NCI-H2171 (cell line): Measurements from ENCODE around the gene TACC3.

Experiments used
- DNase-seq: peaks from one replicate; lab custom pipeline; 2025; lab: John Stamatoyannopoulos, UW

TACC3 gene

DNA sequence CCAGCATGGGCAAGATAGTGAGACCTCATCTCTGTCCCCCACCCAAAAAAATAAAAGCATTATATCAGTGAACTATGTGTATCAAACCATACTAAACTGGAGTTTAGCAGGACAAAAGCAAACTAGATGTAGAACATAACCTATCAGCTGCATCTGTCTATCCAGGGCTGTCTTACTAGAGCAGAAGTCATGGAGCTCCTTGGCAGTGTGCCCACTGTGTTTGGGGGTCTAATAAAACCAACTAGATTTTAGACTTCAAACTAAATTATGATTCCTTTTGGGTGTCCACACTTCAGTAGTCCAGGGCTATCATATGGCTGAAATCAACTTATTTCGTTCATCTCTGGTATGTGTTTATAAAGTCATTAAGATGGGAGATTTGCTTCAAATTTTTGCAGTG is 17.5 kb upstream of the TACC3 start:
- no peak for DNase-seq

DNA sequence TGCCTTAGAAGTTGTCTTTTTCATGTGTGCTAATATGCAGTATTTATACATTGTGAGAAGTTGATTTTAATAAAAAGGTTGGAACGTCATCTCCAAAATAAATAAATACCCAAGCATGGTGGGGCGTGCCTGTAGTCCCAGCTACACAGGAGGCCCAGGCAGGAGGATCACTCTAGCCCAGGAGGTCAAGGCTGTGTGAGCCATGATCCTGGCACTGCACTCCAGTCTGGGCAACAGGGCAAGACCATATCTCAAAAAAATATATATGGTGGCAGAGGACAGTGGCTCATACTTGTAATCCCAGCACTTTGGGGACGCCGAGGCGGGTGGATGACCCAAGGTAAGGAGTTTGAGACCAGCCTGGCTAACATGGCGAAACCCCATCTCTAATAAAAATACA is 15.6 kb upstream of the TACC3 start:
- no peak for DNase-seq

DNA sequence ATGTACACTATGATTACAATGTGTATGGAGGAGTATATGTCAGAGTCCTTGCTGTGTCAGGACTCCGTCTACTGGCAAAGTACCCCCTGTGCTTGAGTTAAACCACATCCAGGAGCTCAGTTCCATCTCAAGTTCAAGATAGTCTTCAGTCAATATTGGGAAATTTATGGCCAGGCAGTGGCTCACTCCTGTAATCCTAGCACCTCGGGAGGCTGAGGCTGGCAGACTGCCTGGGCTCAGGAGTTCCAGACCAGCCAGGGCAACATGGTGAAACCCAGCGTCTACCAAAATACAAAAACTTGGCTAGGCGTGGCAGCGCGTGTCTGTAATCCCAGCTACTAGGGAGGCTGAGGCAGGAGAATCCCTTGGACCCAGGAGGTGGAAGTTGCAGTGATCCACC is 15.0 kb upstream of the TACC3 start:
- DNase-seq: no peak

DNA sequence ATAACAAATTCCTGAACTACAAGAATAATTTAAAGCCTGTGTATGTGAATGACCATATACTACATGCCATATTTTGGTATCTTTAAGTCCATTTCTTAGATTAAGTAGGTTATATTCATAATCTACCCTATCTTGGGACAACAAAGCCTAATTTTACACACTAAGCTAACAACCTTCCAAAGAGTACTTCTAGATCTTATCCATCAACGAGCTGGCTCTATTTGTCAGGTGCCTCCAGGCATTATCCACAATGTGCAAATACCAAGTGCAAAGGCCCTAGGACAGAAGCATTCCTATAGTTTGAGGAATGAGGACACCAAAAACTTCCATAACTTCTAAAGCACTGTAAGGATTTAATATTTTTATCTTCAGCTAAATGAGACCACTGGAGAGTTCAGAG is 12.7 kb upstream of the TACC3 start:
- no peak for DNase-seq

DNA sequence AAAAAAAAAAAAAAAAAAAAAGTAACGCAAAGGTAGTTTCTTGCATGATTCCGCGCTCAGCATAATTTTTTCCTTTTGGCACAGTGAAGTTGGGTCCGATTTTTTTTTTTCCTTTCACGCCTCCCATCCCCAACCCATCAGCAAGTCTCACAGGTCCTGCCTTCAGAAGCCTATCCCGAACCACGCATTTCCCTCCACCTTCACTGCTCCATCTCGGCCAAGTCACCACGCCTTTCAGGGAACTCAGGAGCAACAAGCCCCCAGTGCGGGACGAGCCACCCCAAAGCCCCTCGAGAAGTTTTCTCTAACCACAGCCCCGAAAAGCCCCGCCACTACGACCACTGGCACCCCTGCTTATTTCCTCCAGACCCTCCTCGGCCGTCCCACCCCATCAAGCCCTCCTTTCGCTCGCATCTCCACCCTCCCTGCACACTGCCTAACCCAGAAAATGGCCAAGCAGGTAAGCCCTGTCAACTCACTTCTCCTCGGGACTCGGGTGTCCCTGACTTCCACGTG is 10.2 kb upstream of the TACC3 start:
- no peak for DNase-seq

DNA sequence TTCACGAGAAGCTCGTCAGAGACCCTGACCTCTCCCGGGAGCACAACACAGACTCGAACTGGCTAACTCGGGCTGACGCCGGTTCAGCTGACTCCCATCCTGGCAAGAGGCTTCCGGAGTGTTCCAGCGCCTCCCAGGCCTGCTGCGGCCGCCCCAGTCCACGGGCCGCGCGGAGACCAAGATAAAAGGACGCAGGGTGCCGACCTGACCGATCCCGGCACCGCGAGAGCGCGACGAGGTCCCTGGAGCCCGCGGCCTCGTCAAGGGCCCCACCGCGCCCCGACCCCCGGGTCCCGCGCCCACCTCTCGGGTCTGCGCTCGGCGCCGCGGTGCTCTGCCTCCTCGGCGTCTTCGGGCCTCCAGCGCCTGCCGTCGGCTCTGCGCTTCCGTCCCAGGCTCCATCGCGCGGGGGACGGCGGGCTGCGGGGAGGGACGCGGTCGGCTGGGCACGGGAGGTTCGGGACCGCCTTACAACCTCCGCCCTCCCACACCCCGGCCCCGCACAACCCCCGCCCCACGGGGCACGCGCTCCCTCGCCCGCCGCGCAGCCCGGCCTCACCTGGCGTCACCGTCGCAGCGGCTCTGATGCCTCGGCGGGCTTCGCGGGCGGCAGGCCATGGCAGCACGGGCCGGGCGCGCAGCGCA is 9.6 kb upstream of the TACC3 start:
- DNase-seq: no peak

DNA sequence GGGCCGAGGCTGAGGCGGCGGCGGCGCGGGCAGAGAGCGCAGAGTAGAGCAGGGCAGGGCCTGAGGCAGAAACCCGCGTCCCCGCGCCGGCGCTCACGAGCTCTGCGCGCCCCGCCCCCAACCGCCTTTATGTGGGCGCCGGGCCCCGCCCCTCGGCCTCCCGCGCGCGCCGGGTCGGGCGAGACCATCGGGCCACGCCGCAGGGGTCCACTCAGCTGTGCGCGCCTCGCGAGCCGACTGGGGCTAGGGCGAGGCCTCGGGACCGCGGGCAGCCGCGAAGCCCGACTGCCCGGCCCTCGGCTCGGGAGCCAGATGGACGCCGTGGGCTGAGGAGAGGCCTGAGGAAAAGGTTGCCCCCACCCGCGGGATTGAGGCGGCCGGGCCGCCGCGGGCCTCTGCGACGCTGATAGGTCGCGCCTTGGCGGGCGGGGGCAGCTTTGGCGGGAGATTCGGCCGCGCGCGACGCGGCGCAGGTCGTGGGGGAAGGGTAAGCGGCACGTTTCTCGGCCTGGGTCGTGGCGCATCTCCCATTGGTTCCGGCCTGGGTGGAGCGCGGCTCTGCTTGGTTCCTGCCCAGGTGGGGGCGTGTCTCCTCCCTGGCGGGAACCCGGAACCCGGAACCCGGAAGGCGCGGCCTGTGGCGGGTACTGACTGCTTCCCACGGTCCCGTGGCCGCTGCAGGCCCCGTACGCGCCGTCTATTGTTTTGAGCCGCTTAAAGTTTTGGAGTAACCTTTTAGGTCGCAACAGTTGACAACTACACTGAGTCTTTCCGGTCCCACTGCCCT is 8.9 kb upstream of the TACC3 start, which contains the start of gene SLBP:
Gene SLBP (minus strand): TSS at position 104 of the 787 bp plus-strand sequence. CDS start 131 bp downstream, outside the sequence.
- DNase-seq: peak; percentile 81

DNA sequence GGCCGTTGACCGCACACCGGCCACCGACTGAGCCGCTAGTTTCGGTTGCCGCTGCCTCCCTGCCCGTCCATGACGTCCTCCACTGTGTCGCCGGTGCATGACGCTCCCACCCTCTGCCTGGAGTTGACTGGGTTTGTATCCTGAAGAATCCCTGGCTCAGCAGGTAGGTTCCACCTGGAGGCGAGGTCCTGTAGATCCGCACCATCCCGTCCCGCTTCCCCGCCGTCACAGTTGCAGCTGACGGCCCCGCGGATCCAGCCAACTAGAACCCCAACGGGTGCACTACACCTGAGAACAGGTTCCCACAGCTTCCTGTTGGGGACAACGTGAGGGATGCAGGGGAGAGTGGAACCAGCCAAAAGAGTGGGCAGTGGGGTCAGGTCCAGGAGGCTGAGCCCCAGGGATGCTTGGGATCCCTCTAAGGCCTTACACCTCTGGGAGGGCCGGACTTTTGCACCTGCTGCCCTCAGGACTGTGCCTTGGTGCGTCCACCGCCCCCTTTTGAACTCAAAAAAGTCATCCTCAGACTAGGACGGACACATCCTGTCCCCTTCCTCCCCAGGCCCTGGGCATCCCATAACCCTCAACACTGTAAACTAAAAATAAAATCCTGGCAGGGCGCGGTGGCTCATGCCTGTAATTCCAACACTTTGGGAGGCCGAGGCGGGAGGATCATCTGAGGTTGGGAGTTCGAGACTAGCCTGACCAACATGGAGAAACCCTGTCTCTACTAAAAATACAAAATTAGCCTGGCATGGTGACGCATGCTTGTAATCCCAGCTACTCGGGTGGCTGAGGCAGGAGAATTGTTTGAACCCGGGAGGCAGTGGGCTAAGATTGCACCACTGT is 8.1 kb upstream of the TACC3 start:
- DNase-seq: no peak

DNA sequence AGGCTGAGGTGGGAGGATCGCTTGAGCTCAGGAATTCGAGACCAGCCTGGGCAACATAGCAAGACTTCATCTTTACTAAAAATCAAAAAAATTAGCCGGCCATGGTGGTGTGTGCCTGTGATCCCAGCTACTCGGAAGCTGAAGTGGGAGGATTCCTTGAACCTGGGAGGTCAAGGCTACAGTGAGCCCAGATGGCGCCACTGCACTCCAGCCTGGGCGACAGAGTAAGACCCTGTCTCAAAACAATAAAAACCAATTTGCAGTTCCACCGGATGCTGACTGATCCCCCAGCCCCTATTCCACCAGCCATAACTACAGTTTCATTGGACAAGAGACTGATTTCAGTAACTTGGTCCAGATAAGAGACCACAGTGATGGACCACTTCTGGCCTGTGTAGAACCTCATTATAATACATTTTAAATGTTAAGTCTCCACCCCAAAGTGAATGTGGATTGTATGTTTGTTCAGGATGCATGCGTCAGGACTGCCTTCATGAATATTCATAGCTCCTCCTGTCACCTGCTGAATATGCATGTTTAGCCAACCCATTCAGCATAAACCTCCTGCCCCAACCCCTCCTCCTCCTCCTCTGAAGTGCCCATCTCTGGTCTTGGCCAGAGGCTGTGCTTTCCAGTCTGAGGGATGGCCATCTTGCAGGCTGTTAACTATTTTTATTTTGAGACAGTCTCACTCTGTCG is 6.9 kb upstream of the TACC3 start:
- no peak for DNase-seq

DNA sequence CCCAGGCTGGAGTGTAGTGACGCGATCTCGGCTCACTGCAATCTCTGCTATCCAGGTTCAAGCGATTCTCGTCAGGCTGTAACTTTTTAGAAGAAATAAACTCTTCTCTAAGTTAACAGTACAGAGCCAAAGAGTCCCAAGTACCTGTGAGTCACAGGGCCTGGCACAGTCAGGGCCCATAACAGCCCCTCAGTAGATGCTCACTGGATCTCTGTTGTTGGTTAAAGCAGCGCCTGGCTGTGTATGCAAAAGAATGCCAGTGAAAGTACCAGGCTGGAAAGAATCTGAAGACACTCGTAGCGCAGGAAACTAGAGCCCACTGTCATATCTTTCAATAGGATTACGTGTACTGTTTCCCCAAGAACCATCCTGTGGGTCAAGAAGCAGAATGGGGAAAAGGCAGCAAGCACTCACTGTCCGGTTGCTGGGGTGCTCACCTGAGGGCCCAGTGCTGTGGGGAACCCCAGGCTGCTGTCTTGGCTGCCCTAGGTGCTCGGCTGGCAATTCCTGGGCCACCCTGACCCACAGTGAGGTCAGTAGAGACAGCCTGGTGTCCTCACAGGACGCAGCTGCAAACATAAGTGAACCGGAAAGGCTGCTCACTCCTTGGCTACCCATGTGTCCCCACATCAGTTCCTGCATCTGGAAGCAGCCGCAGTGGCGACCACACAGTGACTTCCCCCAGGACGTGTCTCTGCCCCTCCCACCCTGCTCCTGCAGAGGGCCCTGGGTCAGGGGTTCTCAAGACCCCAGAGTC is 6.1 kb upstream of the TACC3 start:
- DNase-seq: no peak

DNA sequence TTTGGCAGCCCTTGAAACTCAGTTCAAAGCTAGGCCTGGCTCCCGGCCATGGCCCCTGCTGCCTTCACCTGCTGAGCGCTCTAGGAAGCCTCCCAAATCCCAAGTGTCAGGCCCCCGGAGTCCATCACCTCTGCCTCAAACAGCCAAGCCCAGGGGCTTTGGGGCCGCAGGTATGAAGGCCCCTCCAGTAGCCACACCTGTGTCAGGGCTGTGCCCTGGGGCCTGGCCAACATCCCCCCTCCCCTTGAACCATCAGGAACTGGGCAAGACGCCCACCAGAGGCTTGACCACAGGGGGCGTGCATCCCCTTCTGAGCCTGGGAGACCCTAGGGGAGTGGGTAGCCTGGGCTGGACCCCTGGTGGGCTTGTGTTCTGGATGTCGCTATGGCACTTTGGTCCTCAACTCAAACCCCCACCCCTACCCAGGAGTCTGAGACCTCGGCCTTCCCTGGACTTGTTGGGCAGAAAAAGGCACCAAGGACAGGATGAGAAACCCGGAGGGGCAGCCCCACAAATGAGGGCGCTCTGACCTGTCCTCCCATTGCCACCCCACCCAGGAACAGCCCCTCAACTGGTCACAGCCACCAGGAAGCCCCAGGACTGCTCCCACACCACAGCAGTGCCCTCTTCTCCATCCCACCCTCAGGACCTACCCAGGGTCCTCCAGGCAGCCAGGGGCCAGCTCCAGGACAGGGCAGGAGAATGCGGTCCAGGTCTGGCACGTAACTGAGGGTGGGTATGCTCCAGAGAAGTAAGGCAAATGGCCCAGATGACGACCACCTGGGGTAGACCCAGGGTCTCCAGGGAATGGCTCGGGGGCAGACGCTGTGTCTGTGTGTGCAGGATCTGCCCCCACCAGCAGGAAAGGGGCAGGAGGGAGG is 5.0 kb upstream of the TACC3 start:
- no peak for DNase-seq

DNA sequence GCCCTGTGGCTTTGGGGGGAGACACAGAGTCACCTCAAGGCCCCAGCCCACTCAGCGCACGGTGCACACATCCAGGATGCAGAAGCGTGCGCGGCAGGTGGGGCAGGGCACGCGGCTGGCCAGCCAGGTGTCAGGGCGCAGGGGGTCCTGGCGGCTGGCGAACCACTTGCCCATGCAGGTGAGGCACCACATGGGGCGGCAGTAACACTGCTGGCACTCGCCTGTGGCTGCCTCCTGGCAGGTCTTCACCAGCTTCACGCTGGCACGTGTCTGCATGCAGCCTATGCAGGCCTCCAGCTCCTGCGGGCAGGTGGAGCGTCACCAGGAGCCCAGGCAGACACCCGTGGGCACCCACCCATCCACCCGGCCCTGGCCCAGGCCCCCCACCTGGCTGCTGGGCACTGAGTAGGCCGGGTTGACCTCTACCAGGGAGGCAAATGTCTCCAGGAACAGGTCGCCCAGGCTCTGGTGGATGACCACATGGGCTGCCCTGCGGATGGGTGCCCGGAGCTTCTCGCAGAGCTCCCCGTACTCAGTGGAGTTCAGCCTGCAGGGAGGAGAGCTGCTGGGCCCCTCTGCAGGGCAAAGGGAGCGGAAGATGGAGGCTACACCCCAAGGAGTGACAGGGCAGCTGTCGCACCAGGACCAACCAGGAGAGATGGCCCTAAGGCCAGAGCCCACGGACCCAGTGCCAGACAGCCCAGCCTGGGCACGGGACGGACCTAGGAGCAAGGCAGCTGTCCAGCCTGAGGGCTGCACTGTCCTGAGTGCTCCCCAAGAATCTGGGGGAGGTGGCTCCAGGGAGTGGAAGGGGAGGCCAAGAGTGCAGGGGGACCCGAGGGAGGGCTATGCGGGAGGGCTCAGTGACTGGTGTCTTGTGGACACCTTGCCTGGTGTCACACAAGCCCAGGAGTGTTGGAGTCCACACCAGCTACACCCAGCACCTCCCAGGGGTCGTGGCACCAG is 3.9 kb upstream of the TACC3 start:
- DNase-seq: no peak

DNA sequence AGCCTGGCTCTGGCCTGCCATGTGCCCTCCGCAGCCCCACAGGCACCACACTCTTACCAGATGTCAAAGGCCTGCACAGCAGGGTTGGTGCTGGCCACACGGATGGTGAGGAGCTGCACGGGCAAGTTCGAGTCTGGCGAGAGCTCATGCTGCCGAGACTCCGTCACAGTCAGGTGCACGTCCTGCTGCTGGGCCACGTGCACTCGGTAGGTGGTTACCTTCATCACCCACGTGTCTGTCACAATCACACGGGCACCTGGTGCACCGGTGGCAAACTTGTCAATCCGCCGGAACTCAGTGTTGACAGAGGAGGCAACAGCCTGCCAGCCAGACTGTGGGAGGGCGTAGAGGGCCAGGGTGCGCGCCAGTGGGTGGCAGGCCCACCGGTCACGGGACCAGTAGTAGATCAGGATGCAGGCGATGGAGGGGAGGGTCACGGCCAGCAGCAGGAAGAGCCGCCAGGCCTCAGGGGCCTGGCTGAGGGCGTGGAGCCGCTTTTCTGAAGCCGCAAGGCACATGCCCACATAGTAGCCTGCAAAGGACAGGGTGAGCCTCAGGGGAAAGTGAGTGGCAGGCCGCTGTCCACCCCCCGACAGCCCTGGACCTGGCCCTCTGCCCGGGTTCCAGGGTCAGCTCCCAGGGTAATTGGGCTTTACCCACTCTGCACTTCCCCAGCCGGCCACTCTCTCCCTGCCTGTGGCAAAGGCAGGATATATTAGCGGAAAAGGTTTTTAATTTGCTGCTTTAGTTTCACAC is 3.0 kb upstream of the TACC3 start:
- DNase-seq: no peak

DNA sequence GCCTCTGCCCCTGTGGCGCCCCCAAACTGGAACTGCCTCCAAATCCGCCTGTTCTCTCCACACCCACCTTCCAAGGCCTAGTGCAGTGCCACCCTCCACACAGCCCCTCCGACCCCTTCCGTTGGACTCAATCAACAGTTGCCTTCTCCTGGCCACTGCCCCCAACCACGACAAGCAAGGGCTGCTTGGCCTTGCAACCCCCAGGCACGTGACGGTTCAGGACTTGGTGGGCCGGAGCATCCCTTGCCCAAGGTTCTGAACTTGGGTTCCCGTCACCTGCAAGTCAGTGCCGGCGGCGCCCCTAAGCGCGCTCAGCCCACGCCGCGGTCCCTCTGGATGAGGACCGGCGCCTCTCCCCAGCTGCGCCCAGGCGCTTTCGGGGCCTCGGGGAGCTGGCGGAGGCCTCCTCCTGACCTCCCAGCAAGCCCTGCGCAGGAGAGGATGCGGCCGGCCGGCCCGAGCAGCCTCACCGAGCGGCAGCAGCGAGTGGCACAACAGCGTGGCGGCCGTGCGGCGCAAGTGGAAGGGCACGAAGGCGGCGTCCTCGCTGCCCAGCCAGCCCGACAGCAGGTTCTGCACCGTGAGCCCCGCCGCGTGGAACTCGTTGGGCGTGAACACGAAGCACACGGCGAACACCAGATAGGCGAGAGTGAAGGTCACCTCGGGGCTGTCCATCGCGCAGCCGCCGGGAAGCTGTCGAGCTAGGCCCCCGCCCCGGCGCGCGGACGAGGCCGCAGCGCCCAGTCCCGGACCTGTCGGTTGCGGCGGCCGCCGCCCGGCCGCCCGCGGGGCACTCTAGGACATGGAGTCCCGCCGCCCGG is 948 bp upstream of the TACC3 start:
- DNase-seq: no peak

DNA sequence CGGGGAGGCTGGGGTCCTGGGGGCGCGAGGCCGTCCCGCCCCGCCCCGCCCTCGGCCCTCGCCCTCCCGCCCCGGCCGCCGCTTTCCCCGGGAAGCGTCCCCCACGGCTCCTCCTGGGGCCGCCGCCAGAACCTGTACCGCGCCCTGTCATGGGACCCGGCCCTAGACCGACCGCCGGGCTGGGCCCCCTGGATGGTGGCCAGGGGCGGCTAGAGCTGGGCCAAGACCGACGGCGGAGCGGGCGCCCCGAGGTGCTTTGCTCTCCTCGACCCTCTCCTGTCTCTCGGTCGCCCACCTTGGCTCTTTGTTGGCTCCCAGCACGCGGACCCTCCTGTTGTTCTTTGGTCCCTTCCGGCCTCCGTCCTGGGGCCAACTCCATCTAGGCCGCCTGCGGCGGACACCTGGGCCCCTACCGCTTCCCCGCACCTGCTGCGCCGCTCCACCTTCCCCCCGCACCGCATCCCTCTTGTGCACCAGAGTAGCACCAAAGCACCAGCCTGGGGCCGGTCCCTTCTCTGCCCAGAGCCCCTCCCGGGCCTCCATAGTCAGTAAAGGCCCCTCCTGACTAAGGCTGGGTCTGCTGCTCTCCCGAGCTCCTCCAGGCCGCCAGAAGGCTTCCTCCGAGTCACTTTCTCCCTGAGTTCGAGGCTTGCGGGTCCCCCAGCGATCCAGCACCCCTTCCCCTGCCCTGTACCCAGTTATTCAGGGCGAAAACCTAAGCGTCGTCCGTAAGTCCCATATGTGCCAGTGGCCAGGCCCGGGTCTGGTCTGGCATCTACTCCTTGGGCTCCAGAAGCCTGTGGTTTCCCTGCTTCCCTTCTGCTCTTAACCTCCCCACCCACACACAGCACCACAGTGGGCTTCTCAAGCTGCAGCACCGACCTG is 587 bp downstream of the TACC3 start:
- DNase-seq: no peak

DNA sequence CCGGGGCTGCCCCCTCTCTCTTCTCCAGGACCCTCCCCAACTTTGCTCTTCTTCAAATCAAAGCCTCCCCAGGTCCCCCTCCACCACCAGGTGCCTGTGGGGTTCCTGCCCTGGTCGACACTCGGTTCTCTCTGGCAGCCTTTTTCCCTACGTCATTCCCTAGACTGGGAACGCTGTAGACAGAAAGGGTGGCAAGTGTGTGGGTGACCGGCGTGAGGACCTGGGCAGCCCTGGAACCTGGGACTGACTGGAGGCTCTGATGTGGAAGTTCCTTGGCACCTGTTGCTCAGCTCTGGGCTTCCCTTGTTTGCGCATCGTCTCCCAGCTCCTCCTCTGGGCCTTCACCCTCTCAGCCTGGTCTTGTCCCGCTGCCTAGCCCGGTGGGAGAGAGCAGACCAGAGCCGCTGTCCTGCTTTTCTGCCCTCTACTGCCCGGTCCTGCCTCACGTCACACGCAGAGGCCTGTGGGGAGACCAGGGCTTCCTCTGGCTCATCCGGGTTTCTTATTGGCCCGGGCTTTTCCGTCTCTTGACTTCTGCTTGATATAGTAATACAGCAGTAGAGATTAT is 1.3 kb downstream of the TACC3 start:
- DNase-seq: no peak
